HepG2 (cell line): ENCODE data around the gene ADARB2. TPM values are rescaled to one million over a fixed set of nuclear protein-coding genes. Genes with fewer than 3 reads are reported as not detected.

ENCODE experiments used
- ATAC-seq: fragments of 200-7000 bp; cut with Tn5 transposase; 3 replicates; pipeline ENCODE4 v1.9.1; 2020; ENCODE audit warnings: mild to moderate bottlenecking, moderate library complexity
- BruUV-seq: library from RNA; stranded (reverse); fragments of 400-500 nt; replicated peaks from 2 replicates; lab custom pipeline; 2021; lab: Mats Ljungman, UMichigan
- CTCF ChIA-PET: fragments of 300-600 bp; formaldehyde crosslinking; extraction: SDS; loops from one replicate; lab custom pipeline; 2021; ENCODE audit warnings: low total read pairs, inconsistent platforms, low intra/inter-chr PET ratio; lab: Yijun Ruan, JAX
- POLR2A ChIA-PET: fragments of 350-600 bp; sonication (Branson Sonifier 250); formaldehyde crosslinking; loops from one replicate; lab custom pipeline; 2020; ENCODE audit warnings: antibody characterized with exemption, inconsistent platforms; lab: Yijun Ruan, JAX
- DNase-seq: peaks from one replicate; pipeline ENCODE4 v3.0.0-alpha.2; 2015; ENCODE audit warnings: low spot score
- FAIRE-seq: peaks from 3 replicates; lab custom pipeline; 2011; peaks lifted over from hg19 to GRCh38; lab: Jason Lieb, UNC
- H2AFZ ChIP-seq: one replicate; pipeline ENCODE4 v1.6.1; 2011; ENCODE audit warnings: low read length, inconsistent platforms
- H3K27ac ChIP-seq: fragments of 300-600 bp; 3 replicates; pipeline ENCODE4 v1.8.0; 2011; ENCODE audit warnings: mixed run types, mild to moderate bottlenecking, mixed read lengths, low read length, inconsistent platforms; ENCODE audit not compliant: insufficient read depth; ENCODE audit errors: extremely low read length
- H3K27me3 ChIP-seq, 2 experiments: fragments of 200-600 bp in 1 of 2; 2 replicates in 1 of 2; 3 replicates in 1 of 2; pipeline versions ENCODE4 v1.6.0 to v1.8.0; 2011; ENCODE audit warnings: low read length in 2 of 2, mild to moderate bottlenecking in 2 of 2, moderate library complexity in 2 of 2, inconsistent platforms in 1 of 2; ENCODE audit not compliant: insufficient read depth in 2 of 2, control insufficient read depth in 1 of 2
- H3K36me3 ChIP-seq, 2 experiments: fragments of 200-600 bp in 1 of 2; replicated peaks in 1 of 2; 2 replicates in 1 of 2; 3 replicates in 1 of 2; pipeline versions ENCODE4 v1.5.1 to v1.8.0; 2011; ENCODE audit warnings: low read length in 2 of 2, inconsistent platforms in 1 of 2; ENCODE audit not compliant: insufficient read depth in 2 of 2, control insufficient read depth in 1 of 2
- H3K4me1 ChIP-seq: 2 replicates; pipeline ENCODE4 v1.5.1; 2012; ENCODE audit warnings: low read length, inconsistent platforms; ENCODE audit not compliant: insufficient read depth
- H3K4me2 ChIP-seq: 2 replicates; pipeline ENCODE4 v1.6.0; 2011; ENCODE audit warnings: low read depth, low read length, inconsistent platforms
- H3K4me3 ChIP-seq, 3 experiments: fragments of 200-600 bp in 1 of 3; sonication (generic), shearing (Covaris generic) in 1 of 3; replicated peaks in 1 of 3; 2 replicates each; pipeline ENCODE4 v1.5.1; 2011 to 2016; ENCODE audit warnings: low read length in 3 of 3, inconsistent platforms in 2 of 3, low read depth in 2 of 3, mild to moderate bottlenecking in 2 of 3, control low read depth in 1 of 3, mixed read lengths in 1 of 3; ENCODE audit not compliant: insufficient read depth in 1 of 3
- H3K79me2 ChIP-seq: one replicate; pipeline ENCODE4 v1.6.1; 2011; ENCODE audit warnings: low read length, inconsistent platforms; ENCODE audit not compliant: insufficient read depth
- H3K9ac ChIP-seq: 2 replicates; pipeline ENCODE4 v1.6.0; 2011; ENCODE audit warnings: mild to moderate bottlenecking, low read depth, low read length, inconsistent platforms; ENCODE audit not compliant: insufficient read depth
- H3K9me3 ChIP-seq: 2 replicates; pipeline ENCODE4 v1.5.1; 2012; ENCODE audit warnings: mild to moderate bottlenecking, low read length
- H4K20me1 ChIP-seq: 2 replicates; pipeline ENCODE4 v1.6.0; 2011; ENCODE audit warnings: inconsistent platforms, mild to moderate bottlenecking, low read length, moderate library complexity; ENCODE audit not compliant: insufficient read depth
- ARHGAP35 ChIP-seq: sonication (generic); formaldehyde crosslinking; IDR thresholded peaks from 2 replicates; pipeline ENCODE4 v1.9.0; 2022; ENCODE audit warnings: mild to moderate bottlenecking, inconsistent platforms, moderate library complexity, missing genetic modification reagents, borderline replicate concordance
- MED8 ChIP-seq: sonication (generic); formaldehyde crosslinking; IDR thresholded peaks from 2 replicates; pipeline ENCODE4 v1.8.1; 2023; ENCODE audit warnings: mild to moderate bottlenecking, missing genetic modification reagents; ENCODE audit not compliant: insufficient replicate concordance
- NCOA5 ChIP-seq: sonication (generic); formaldehyde crosslinking; IDR thresholded peaks from 2 replicates; pipeline ENCODE4 v1.4.0; 2020; ENCODE audit warnings: missing genetic modification reagents
- SNAPC2 ChIP-seq: sonication (generic); formaldehyde crosslinking; IDR thresholded peaks from 2 replicates; pipeline ENCODE4 v1.8.1; 2022; ENCODE audit warnings: mild to moderate bottlenecking, missing genetic modification reagents
- SOX13 ChIP-seq, 3 experiments: fragments of 450-650 bp in 1 of 3; sonication (generic) in 1 of 3; formaldehyde crosslinking in 1 of 3; IDR thresholded peaks in 2 of 3; conservative IDR thresholded peaks in 1 of 3; 2 replicates each; pipeline versions ENCODE4 v1.5.0 to v1.6.1; 2016 to 2020; ENCODE audit warnings: antibody characterized with exemption in 1 of 3, mild to moderate bottlenecking in 1 of 3, missing compliant biosample characterization in 1 of 3, missing genetic modification reagents in 1 of 3, moderate library complexity in 1 of 3
- SP140L ChIP-seq: sonication (generic); formaldehyde crosslinking; IDR thresholded peaks from 2 replicates; pipeline ENCODE4 v1.4.0; 2020; ENCODE audit warnings: missing genetic modification reagents, borderline replicate concordance
- TARDBP ChIP-seq: sonication (generic); formaldehyde crosslinking; IDR thresholded peaks from 2 replicates; pipeline ENCODE4 v1.8.0; 2022; ENCODE audit warnings: mild to moderate bottlenecking, missing genetic modification reagents
- ZBTB20 ChIP-seq: sonication (generic); formaldehyde crosslinking; IDR thresholded peaks from 2 replicates; pipeline ENCODE4 v1.8.1; 2023; ENCODE audit warnings: missing genetic modification reagents, low read depth, mild to moderate bottlenecking, borderline replicate concordance
- ZNF282 ChIP-seq: fragments of 450-650 bp; IDR thresholded peaks from 2 replicates; pipeline ENCODE4 v1.6.1; 2018; ENCODE audit not compliant: partially characterized antibody
- ZNF614 ChIP-seq: IDR thresholded peaks from 2 replicates; pipeline ENCODE4 v1.6.1; 2018; ENCODE audit warnings: missing biosample characterization, missing genetic modification reagents, inconsistent platforms, borderline replicate concordance
- ZNF615 ChIP-seq: sonication (generic); formaldehyde crosslinking; IDR thresholded peaks from 2 replicates; pipeline ENCODE4 v1.5.0; 2020; ENCODE audit warnings: mild to moderate bottlenecking, missing genetic modification reagents, borderline replicate concordance
- ZNF883 ChIP-seq: sonication (generic); formaldehyde crosslinking; IDR thresholded peaks from 2 replicates; pipeline ENCODE4 v1.5.1; 2020; ENCODE audit warnings: mild to moderate bottlenecking, missing genetic modification reagents; ENCODE audit errors: not compliant biosample characterization
- WGBS: methylation state at CpG from one replicate; pipeline ENCODE4 v1.1.6; 2017; ENCODE audit warnings: low lambda C conversion rate; 5-methylcytosine and 5-hydroxymethylcytosine counted together
- in situ Hi-C: cut with HindIII; loops from 2 replicates; pipeline ENCODE4 v1.10.0; 2017; ENCODE audit warnings: low pct_unique_long_range_greater_than_20kb; ENCODE audit not compliant: extremely low pct_ligation_motif_present
- intact Hi-C: fragments of 100-400 bp; cut with micrococcal nuclease; formaldehyde crosslinking; loops from one replicate; pipeline ENCODE4 v1.10.0; 2022; ENCODE audit not compliant: unreplicated experiment
- polyA plus RNA-seq, 8 experiments: library from polyadenylated mRNA; depleted of rRNA in 3 of 8; stranded (reverse) in 7 of 8; unstranded in 1 of 8; fragments of >200 nt; fragmentation: Illumina TruSeq in 4 of 8; extraction: Trizol in 4 of 8; gene quantifications; 2 replicates each; pipeline versions ENCODE4 v1.2.1 to v1.2.3, GENCODE V29; 2011 to 2016; ENCODE audit warnings: low read depth in 4 of 8, missing spikeins in 1 of 8, mixed read lengths in 1 of 8; ENCODE audit not compliant: insufficient read depth in 1 of 8
- total RNA-seq, 5 experiments: library from RNA; depleted of rRNA; stranded (reverse); fragments of >200 nt; fragmentation: Illumina TruSeq; extraction: Trizol; gene quantifications; 2 replicates each; pipeline ENCODE4 v1.2.3, GENCODE V29; 2016; ENCODE audit warnings: low read depth in 1 of 5
- TF ChIP-seq, protein P1 (sequence below): sonication (generic); formaldehyde crosslinking; IDR thresholded peaks from 2 replicates; pipeline ENCODE4 v1.4.0; 2020; ENCODE audit warnings: mild to moderate bottlenecking, missing genetic modification reagents
- TF ChIP-seq, protein P2 (sequence below): sonication (generic); formaldehyde crosslinking; IDR thresholded peaks from 2 replicates; pipeline ENCODE4 v1.9.0; 2022; ENCODE audit warnings: low read depth, missing genetic modification reagents

ADARB2 gene
- total and polyA plus RNA-seq, 2 of the 13 experiments (the other 11 are each of a cell fraction or from before 2014, with no cell fraction given) = not detected

DNA sequence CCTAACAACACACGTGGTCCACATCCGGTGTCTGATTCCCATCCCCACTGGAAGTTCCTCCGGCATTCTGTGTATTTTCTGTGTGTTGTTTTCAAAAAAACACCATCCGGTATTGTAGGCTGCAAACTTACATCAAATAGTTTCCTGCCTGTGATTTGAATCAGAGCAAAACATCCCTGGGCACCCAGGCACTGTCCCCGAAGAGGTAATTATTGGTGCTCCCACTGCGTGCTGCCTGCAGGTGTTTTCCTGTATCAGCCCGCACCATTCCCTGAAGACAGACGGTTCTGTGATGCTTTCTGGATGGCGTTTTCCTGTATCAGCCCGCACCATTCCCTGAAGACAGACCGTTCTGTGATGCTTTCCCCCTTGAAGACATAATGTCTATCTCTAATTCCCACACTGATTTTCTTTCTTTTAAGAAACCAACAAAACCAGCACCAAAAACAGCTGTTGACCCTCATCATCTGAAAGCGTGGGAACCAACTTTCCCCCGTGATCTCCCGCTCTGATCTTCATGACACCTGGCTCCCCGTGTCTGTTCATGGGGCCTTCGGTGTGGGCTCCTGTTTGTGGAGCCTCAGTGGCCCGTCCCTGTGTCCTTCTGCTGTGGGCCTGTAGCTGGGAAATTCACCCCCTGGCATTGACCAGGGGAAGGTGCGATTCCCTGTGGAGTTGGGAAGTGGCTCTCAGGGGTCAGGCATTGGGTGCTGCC is 205.3 kb downstream of the ADARB2 start:
- intact Hi-C loops (no loop called here), in situ Hi-C loops (no loop called here)
- no peak for DNase-seq
- Histone ChIP-seq H4K20me1 (no peaks in the 10 kb centered on the region), H3K9ac (no peak overlapping the region), H3K4me2 (no peak overlapping the region), H3K4me3 (no peak overlapping the region), H3K36me3 (no peaks in the 10 kb centered on the region), H2AFZ (no peak overlapping the region), H3K4me1 (no peaks in the 10 kb centered on the region), H3K27me3 (peaks cover 5 to 27% of the 10 kb centered on the region in 2 experiments; a peak in 4 of 5 replicates), H3K9me3 (no peaks in the 10 kb centered on the region), H3K27ac (no peak overlapping the region), H3K79me2 (no peaks in the 10 kb centered on the region)
- no peak for FAIRE-seq
- no TSS peak for BruUV-seq
- no peak for TF ChIP-seq SP140L
- no peak for TF ChIP-seq ZNF883 (CRISPR knock-in tag)
- TF ChIP-seq SOX13 (IDR thresholded peaks at IDR 0.05) = no peak
- no peak for TF ChIP-seq SOX13 (CRISPR knock-in tag; conservative IDR thresholded peaks at IDR 0.05 in 1 of 2, IDR thresholded peaks at IDR 0.05 in 1 of 2)
- no peak for TF ChIP-seq TARDBP (CRISPR knock-in tag)
- no peak for TF ChIP-seq SNAPC2 (CRISPR knock-in tag)
- no peak for TF ChIP-seq ZNF282
- no peak for TF ChIP-seq MED8
- TF ChIP-seq, protein P1, sequence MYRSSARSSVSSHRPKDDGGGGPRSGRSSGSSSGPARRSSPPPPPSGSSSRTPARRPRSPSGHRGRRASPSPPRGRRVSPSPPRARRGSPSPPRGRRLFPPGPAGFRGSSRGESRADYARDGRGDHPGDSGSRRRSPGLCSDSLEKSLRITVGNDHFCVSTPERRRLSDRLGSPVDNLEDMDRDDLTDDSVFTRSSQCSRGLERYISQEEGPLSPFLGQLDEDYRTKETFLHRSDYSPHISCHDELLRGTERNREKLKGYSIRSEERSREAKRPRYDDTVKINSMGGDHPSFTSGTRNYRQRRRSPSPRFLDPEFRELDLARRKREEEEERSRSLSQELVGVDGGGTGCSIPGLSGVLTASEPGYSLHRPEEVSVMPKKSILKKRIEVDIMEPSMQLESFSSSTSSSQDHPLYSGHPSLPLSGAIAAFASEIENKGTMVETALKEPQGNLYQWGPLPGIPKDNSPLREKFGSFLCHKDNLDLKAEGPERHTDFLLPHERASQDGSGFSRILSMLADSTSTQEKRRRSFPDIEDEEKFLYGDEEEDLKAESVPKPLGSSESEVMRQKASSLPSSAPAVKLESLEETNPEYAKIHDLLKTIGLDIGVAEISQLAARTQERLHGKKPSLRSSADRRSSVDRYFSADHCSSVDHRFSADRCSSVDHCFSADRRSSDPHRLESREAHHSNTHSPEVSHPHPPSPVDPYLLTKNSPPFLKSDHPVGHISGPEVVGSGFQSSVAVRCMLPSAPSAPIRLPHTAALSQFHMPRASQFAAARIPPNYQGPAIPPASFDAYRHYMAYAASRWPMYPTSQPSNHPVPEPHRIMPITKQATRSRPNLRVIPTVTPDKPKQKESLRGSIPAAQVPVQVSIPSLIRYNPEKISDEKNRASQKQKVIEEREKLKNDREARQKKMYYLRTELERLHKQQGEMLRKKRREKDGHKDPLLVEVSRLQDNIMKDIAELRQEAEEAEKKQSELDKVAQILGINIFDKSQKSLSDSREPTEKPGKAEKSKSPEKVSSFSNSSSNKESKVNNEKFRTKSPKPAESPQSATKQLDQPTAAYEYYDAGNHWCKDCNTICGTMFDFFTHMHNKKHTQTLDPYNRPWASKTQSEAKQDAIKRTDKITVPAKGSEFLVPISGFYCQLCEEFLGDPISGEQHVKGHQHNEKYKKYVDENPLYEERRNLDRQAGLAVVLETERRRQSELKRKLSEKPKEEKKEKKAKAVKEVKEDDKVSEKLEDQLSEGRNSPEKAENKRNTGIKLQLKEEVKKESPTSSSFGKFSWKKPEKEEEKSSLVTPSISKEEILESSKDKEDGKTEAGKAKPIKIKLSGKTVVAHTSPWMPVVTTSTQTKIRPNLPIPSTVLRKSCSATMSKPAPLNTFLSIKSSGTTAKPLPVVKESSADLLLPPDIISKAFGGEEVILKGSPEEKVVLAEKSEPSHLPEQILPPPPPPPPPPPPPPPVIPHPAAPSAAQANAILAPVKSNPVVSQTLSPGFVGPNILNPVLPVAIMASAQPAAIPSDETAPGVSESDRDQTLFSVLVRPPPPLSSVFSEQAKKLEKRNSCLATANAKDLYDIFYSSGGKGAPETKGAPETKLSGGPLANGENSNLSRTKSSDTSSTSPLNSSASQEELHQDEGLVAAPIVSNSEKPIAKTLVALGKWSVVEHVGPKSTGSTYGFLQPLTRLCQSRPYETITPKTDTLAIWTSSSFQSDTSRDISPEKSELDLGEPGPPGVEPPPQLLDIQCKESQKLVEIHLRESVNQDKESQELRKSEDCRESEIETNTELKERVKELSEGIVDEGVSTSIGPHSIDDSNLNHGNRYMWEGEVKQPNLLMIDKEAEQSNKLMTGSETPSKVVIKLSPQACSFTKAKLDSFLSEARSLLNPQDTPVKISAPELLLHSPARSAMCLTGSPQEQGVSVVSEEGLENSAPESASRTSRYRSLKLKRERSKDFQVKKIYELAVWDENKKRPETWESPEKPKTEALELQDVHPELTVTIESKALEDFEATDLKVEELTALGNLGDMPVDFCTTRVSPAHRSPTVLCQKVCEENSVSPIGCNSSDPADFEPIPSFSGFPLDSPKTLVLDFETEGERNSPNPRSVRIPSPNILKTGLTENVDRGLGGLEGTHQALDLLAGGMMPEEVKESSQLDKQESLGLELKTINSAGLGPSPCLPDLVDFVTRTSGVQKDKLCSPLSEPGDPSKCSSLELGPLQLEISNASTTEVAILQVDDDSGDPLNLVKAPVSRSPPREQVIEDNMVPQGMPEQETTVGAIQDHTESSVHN (CRISPR knock-in tag) = no peak
- no peak for TF ChIP-seq ZNF615 (CRISPR knock-in tag)
- TF ChIP-seq ZBTB20 = no peak
- no peak for TF ChIP-seq ZNF614 (CRISPR knock-in tag)
- TF ChIP-seq NCOA5 = no peak
- TF ChIP-seq, protein P2, sequence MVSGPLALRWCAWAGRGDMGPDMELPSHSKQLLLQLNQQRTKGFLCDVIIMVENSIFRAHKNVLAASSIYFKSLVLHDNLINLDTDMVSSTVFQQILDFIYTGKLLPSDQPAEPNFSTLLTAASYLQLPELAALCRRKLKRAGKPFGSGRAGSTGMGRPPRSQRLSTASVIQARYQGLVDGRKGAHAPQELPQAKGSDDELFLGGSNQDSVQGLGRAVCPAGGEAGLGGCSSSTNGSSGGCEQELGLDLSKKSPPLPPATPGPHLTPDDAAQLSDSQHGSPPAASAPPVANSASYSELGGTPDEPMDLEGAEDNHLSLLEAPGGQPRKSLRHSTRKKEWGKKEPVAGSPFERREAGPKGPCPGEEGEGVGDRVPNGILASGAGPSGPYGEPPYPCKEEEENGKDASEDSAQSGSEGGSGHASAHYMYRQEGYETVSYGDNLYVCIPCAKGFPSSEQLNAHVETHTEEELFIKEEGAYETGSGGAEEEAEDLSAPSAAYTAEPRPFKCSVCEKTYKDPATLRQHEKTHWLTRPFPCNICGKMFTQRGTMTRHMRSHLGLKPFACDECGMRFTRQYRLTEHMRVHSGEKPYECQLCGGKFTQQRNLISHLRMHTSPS = no peak
- no peak for TF ChIP-seq ARHGAP35 (CRISPR knock-in tag)
- WGBS = 25% methylated on average over 17 of the region's 18 CpGs
- ChIA-PET CTCF (no interaction called here), POLR2A (no interaction called here)
- ATAC-seq = no peak
